OCI-LY3 (cell line): ENCODE data around the gene SLC38A5.

Source experiments
- EZH2phosphoT487 ChIP-seq: fragments of 200-600 bp; shearing (Covaris generic); IDR thresholded peaks from 2 replicates; pipeline ENCODE4 v1.6.1; 2018; ENCODE audit warnings: antibody characterized with exemption, mixed run types, low read depth
- TF ChIP-seq, protein P1 (sequence below): fragments of 200-600, 300-600 bp; sonication (generic); IDR thresholded peaks from 2 replicates; pipeline ENCODE4 v1.5.1; 2014; ENCODE audit warnings: antibody characterized with exemption, low read length, low read depth

DNA sequence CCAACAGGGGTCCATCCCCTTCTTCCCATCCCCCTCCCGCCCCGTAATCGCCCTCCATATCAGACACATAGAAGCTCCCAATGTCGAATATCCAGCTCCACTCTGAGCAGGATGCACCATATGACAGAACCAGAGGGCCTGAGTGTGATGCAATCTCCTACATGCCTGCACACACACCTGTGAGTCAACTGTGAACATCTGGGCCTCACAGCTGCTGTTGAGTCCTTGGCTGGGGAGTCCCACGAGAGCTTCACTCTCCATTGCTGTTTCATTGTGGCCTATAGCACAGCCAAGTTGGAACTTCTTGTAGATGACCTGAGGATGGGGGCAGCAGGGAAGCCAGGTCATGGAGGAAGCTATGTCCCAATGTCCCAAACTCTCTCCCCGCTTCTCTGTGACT is 8.2 kb downstream of the SLC38A5 start:
- no peak for TF ChIP-seq EZH2phosphoT487
- TF ChIP-seq, protein P1, sequence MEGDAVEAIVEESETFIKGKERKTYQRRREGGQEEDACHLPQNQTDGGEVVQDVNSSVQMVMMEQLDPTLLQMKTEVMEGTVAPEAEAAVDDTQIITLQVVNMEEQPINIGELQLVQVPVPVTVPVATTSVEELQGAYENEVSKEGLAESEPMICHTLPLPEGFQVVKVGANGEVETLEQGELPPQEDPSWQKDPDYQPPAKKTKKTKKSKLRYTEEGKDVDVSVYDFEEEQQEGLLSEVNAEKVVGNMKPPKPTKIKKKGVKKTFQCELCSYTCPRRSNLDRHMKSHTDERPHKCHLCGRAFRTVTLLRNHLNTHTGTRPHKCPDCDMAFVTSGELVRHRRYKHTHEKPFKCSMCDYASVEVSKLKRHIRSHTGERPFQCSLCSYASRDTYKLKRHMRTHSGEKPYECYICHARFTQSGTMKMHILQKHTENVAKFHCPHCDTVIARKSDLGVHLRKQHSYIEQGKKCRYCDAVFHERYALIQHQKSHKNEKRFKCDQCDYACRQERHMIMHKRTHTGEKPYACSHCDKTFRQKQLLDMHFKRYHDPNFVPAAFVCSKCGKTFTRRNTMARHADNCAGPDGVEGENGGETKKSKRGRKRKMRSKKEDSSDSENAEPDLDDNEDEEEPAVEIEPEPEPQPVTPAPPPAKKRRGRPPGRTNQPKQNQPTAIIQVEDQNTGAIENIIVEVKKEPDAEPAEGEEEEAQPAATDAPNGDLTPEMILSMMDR, result no peak
